Measurements from ENCODE around the gene HAUS7. TPM values are rescaled to one million over a fixed set of nuclear protein-coding genes. Genes with fewer than 3 reads are reported as not detected.

The HAUS7 gene
- total and polyA plus RNA-seq, 2 donors from 2014 or later: 28.1 to 47.6 TPM

DNA sequence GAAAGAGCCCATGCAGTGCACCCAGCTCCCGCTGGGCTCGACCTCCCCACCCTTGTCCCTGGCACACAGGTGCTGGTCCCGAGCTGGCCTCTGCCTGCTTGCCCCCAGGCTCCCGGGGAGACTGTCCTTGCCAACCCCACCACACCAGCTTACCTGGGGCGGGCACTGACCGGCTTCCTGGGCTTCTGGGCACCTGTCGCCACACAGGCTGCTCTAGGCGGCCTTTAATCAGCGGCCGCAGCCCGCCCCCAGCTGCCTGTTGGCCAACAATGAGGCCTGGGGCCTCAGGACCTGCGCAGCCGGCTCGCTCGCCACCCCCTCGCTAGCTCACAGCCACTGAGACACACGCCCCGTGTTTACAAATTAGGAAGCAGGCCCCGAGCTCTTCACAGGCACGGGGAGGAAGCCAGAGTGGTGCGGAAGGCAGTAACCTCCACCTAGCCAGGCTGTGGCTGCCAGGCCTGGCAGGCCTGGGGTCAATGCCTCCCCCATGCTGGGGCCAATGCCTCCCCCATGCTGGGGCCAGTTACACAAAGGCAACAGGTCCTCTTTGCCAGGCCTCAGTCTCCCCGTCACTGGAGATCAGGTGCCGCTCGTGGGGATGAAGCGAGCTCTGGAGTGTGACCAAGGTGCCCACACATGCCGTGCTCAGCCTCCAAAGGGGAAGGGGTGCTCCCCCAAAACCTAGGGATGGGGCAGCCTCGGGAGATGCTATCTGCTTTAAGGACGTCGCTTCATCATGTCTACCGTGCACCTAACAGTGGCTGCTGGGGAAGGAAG lies 24.3 kb downstream of the HAUS7 start, which contains the start of gene TREX2:
TREX2 (minus strand) TSS at position 201 of the 780 bp plus-strand sequence. CDS start 626 bp downstream, outside the sequence.
- Histone ChIP-seq H3K4me1 (ENCODE audit: control insufficient read depth in 2 of 3, insufficient read depth in 2 of 3, low read depth in 1 of 3, low read length in 3 of 3) (no peaks in the 10 kb centered on the region), H3K9ac (ENCODE audit: low read length in 3 of 3) (no peak within 1 kb of the TSS), H3K27me3 (ENCODE audit: control insufficient read depth, insufficient read depth, low read length) (no peaks in the 10 kb centered on the region), H3K36me3 (ENCODE audit: control insufficient read depth in 2 of 3, insufficient read depth in 3 of 3, low read length in 3 of 3) (no peaks in the 10 kb centered on the region), H3K27ac (ENCODE audit: low read depth in 2 of 2, low read length in 2 of 2) (no peak within 1 kb of the TSS), H3K4me3 (ENCODE audit: low read length in 3 of 3) (no peak within 1 kb of the TSS), H3K9me3 (ENCODE audit: control insufficient read depth in 2 of 3, insufficient read depth in 1 of 3, low read length in 3 of 3) (no peaks in the 10 kb centered on the region)
- no peak for DNase-seq
- FAIRE-seq: no peak
- TF ChIP-seq, protein P1, sequence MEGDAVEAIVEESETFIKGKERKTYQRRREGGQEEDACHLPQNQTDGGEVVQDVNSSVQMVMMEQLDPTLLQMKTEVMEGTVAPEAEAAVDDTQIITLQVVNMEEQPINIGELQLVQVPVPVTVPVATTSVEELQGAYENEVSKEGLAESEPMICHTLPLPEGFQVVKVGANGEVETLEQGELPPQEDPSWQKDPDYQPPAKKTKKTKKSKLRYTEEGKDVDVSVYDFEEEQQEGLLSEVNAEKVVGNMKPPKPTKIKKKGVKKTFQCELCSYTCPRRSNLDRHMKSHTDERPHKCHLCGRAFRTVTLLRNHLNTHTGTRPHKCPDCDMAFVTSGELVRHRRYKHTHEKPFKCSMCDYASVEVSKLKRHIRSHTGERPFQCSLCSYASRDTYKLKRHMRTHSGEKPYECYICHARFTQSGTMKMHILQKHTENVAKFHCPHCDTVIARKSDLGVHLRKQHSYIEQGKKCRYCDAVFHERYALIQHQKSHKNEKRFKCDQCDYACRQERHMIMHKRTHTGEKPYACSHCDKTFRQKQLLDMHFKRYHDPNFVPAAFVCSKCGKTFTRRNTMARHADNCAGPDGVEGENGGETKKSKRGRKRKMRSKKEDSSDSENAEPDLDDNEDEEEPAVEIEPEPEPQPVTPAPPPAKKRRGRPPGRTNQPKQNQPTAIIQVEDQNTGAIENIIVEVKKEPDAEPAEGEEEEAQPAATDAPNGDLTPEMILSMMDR (IDR thresholded peaks at IDR 0.05; ENCODE audit: borderline replicate concordance, extremely low read depth, insufficient read depth): no peak
- intact Hi-C loops (cut with DNase I): no loop called here

DNA sequence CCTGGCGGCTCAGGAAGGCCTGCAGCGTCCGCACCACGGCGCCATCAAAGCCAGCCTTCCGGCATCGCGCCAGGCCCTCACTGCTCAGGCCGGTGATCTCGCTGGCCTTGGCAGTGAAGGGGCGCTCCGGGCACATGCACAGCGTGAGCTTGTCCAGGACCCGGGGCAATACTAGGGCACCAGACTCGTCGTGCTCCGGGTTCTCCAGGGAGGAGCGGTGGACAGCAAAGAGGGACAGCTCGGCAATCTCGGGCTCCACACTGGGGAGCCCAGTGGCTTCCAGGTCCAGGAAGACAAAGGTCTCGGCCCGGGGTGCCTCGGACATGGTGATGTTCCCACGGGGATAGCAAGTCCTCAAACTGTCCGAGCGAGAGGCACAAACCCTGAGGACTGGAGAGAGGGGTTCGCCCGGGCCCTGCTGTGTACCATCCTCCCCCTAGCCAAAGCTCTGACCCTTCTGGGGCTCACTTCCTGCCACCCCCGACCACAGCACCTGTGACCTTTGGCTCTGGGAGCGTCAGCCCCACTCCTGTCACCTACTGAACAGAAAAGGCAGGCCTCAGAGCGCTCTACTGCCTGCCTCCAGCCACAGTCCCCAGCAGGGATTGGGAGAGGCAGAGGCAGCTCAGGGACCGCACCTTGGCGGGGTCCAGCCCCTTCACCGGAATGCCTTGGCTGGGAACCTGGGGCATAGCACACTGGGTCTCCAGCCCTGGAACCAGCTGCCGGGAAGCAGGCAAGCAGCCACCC lies 25.1 kb downstream of the HAUS7 start:
- TF ChIP-seq, protein P1 (IDR thresholded peaks at IDR 0.05; ENCODE audit: borderline replicate concordance, extremely low read depth, insufficient read depth): no peak
- no peak overlapping the region for H3K9ac ChIP-seq (ENCODE audit: low read length in 3 of 3)
- FAIRE-seq: no peak
- no peaks in the 10 kb centered on the region for H3K4me1 ChIP-seq (ENCODE audit: control insufficient read depth in 2 of 3, insufficient read depth in 2 of 3, low read depth in 1 of 3, low read length in 3 of 3)
- H3K27ac ChIP-seq (ENCODE audit: low read depth in 2 of 2, low read length in 2 of 2): no peak overlapping the region
- H3K9me3 ChIP-seq (ENCODE audit: control insufficient read depth in 2 of 3, insufficient read depth in 1 of 3, low read length in 3 of 3): no peaks in the 10 kb centered on the region
- no peaks in the 10 kb centered on the region for H3K27me3 ChIP-seq (ENCODE audit: control insufficient read depth, insufficient read depth, low read length)
- intact Hi-C loops (cut with DNase I): no loop called here
- DNase-seq: no peak
- H3K36me3 ChIP-seq (ENCODE audit: control insufficient read depth in 2 of 3, insufficient read depth in 3 of 3, low read length in 3 of 3): no peaks in the 10 kb centered on the region
- H3K4me3 ChIP-seq (ENCODE audit: low read length in 3 of 3): no peak overlapping the region

DNA sequence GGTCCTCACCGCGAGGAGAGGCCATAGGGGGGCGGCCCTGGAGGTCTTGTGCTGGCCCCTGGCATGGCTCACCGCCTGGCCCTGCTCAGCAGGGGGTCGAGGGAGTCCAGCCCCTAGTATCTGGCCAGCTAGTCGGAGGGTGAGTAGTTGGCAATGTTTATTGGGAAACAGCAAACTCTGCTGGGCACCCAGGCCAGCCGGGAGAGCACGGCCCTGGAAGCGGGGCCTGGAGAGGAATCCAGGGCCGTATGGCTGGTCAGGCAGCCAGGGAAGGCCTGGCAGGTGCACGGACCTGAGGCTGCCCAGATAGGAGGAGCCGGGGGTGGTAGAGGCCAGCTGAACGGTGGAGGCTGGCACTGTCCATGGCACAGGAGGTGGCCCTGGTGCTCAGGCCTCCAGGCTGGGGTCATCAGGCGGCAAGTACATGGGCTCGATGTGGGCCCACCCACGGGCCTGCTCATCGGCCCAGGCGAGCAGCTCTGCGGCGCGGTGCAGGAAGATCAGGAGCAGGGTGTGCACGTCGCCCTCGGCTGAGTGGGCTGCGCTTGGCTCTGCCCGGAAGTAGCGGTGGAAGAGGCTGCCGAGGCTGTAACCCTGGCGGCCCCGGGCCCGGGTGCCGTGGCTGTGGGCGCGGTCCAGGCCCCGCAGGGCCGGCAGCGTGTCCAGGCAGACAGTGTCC lies 25.9 kb downstream of the HAUS7 start:
- Histone ChIP-seq H3K27me3 (ENCODE audit: control insufficient read depth, insufficient read depth, low read length) (no peaks in the 10 kb centered on the region), H3K36me3 (ENCODE audit: control insufficient read depth in 2 of 3, insufficient read depth in 3 of 3, low read length in 3 of 3) (no peaks in the 10 kb centered on the region), H3K27ac (ENCODE audit: low read depth in 2 of 2, low read length in 2 of 2) (no peak overlapping the region), H3K4me3 (ENCODE audit: low read length in 3 of 3) (no peak overlapping the region), H3K4me1 (ENCODE audit: control insufficient read depth in 2 of 3, insufficient read depth in 2 of 3, low read depth in 1 of 3, low read length in 3 of 3) (no peaks in the 10 kb centered on the region), H3K9me3 (ENCODE audit: control insufficient read depth in 2 of 3, insufficient read depth in 1 of 3, low read length in 3 of 3) (no peaks in the 10 kb centered on the region), H3K9ac (ENCODE audit: low read length in 3 of 3) (no peak overlapping the region)
- no peak for FAIRE-seq
- no peak for DNase-seq
- TF ChIP-seq, protein P1 (IDR thresholded peaks at IDR 0.05; ENCODE audit: borderline replicate concordance, extremely low read depth, insufficient read depth): no peak
- intact Hi-C loops (cut with DNase I): no loop called here
